ENCODE data around the gene TMEM214.

Gene TMEM214

GRCh38 chr2:27086090-27086723, 53.4 kb downstream of the TMEM214 start:
- peak; percentile 86 for DNase-seq

GRCh38 chr2:27086724-27087593, 54.2 kb downstream of the TMEM214 start, which contains the start of gene KHK:
Gene KHK, plus strand, starts transcription at chr2:27086772. Its CDS starts 488 bp downstream, at chr2:27087260.
- DNase-seq, result no peak

GRCh38 chr2:27087823-27088410, 55.2 kb downstream of the TMEM214 start:
- DNase-seq, result no peak

GRCh38 chr2:27088634-27089033, 55.9 kb downstream of the TMEM214 start:
- DNase-seq, result no peak

GRCh38 chr2:27089111-27089954, 56.6 kb downstream of the TMEM214 start:
- DNase-seq, result no peak

Measured in KG1 (cell line).